Brain microvascular endothelial cell (primary cell): Measurements from ENCODE around the gene PSMB7.

Source experiments
- DNase-seq: peaks from one replicate; pipeline ENCODE4 v3.0.0-alpha.2; 2020
- H3K27ac ChIP-seq: fragments of 250-450 bp; sonication (Bioruptor Pico); 2 replicates; pipeline ENCODE4 v1.5.1; 2020; ENCODE audit warnings: mild to moderate bottlenecking, moderate library complexity
- H3K27me3 ChIP-seq: fragments of 250-450 bp; sonication (Bioruptor Pico); replicated peaks from 2 replicates; pipeline ENCODE4 v1.5.1; 2020; ENCODE audit warnings: mild to moderate bottlenecking
- H3K36me3 ChIP-seq: fragments of 250-450 bp; sonication (Bioruptor Pico); replicated peaks from 2 replicates; pipeline ENCODE4 v1.5.1; 2020; ENCODE audit warnings: mild to moderate bottlenecking
- H3K4me3 ChIP-seq: 2 replicates; pipeline ENCODE4 v1.5.1; 2011; ENCODE audit warnings: low read depth, mild to moderate bottlenecking, control low read depth, low read length, moderate library complexity
- CTCF ChIP-seq: IDR thresholded peaks from 2 replicates; pipeline ENCODE4 v1.5.1; 2011; ENCODE audit warnings: low read depth, mild to moderate bottlenecking, moderate library complexity, low read length, control low read depth, inconsistent platforms; ENCODE audit errors: missing control alignments
- in situ Hi-C: cut with HindIII; loops from 2 replicates; pipeline ENCODE4 v1.10.0; 2017; ENCODE audit warnings: low sequenced_read_pairs, low pct_ligation_motif_present

Gene PSMB7

GRCh38 chr9:124452841-124453585 is 37.8 kb upstream of the PSMB7 start:
- TF ChIP-seq CTCF: no peak
- DNase-seq: no peak
- Histone ChIP-seq H3K4me3 (no peak overlapping the region), H3K27ac (no peak overlapping the region), H3K27me3 (peaks cover 32% of the 10 kb centered on the region), H3K36me3 (no peaks in the 10 kb centered on the region)
- in situ Hi-C loops: no loop called here

- no peak for DNase-seq
- Histone ChIP-seq H3K27me3 (peaks cover 32% of the 10 kb centered on the region), H3K36me3 (no peaks in the 10 kb centered on the region), H3K4me3 (no peak overlapping the region), H3K27ac (no peak overlapping the region)
- in situ Hi-C loops: no loop called here
- TF ChIP-seq CTCF: no peak
Measured at GRCh38 chr9:124452326-124452725, 37.1 kb upstream of the PSMB7 start.

GRCh38 chr9:124450931-124451661 is 35.9 kb upstream of the PSMB7 start:
- Histone ChIP-seq H3K4me3 (no peak overlapping the region), H3K27me3 (peaks cover 32% of the 10 kb centered on the region), H3K36me3 (no peaks in the 10 kb centered on the region), H3K27ac (no peak overlapping the region)
- DNase-seq: no peak
- TF ChIP-seq CTCF: no peak
- in situ Hi-C loops: no loop called here

- in situ Hi-C loops: no loop called here
- no peak for TF ChIP-seq CTCF
- no peaks in the 10 kb centered on the region for H3K36me3 ChIP-seq
- H3K27me3 ChIP-seq: peaks cover 32% of the 10 kb centered on the region
- peak; percentile 5 for DNase-seq
- H3K27ac ChIP-seq: no peak within 1 kb of the TSS
- peak within 1 kb of the TSS; percentile 26 for H3K4me3 ChIP-seq
Measured at GRCh38 chr9:124450241-124450924, 35.1 kb upstream of the PSMB7 start, which contains the start of gene ADGRD2. Gene ADGRD2 (plus strand): TSS chr9:124450451. CDS start chr9:124451667, 1,216 bp downstream.

- Histone ChIP-seq H3K27me3 (peaks cover 32% of the 10 kb centered on the region), H3K4me3 (no peak overlapping the region), H3K27ac (no peak overlapping the region), H3K36me3 (no peaks in the 10 kb centered on the region)
- in situ Hi-C loops: no loop called here
- no peak for TF ChIP-seq CTCF
- no peak for DNase-seq
Measured at GRCh38 chr9:124449381-124450151, 34.3 kb upstream of the PSMB7 start.
